GM12872 (cell line): ENCODE measurements around the gene ST8SIA5.

Experiments
- TF ChIP-seq, protein P1 (sequence below): IDR thresholded peaks from 3 replicates; pipeline ENCODE4 v1.5.1; 2011; ENCODE audit warnings: low read depth, mild to moderate bottlenecking, low read length, moderate library complexity; ENCODE audit not compliant: insufficient read depth

The ST8SIA5 gene

DNA sequence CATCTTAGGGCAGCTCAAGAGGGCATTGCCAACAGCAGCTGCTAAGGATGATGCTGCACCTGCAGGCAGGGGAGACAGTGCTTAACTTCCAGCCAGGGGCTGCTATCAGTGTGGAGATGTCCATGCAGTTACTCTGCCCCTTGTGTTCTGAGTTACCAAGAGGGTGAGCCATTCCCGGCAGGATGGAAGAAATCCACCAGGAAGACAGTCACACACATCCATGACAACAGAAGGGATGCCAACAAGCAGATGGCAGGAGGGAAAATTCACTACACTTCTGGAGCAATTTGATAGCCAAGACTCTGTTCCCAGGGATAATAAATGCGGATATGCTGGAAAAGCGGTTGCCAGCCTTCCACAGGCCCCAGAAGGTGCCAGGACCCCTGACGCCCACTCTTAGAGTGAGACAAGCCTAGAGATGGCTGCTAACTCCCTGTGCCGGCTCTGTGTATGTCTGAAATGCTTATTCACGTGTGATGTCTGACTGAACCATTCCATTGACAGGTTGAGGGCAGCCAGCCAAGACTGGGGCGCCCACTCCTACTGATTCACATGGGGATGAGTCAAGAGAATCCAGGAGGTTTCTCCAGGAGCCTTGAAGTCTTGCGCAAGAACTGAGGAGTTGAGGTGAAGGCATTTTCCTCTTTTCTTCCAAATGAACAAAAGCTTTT is 124.3 kb downstream of the ST8SIA5 start:
- TF ChIP-seq, protein P1, sequence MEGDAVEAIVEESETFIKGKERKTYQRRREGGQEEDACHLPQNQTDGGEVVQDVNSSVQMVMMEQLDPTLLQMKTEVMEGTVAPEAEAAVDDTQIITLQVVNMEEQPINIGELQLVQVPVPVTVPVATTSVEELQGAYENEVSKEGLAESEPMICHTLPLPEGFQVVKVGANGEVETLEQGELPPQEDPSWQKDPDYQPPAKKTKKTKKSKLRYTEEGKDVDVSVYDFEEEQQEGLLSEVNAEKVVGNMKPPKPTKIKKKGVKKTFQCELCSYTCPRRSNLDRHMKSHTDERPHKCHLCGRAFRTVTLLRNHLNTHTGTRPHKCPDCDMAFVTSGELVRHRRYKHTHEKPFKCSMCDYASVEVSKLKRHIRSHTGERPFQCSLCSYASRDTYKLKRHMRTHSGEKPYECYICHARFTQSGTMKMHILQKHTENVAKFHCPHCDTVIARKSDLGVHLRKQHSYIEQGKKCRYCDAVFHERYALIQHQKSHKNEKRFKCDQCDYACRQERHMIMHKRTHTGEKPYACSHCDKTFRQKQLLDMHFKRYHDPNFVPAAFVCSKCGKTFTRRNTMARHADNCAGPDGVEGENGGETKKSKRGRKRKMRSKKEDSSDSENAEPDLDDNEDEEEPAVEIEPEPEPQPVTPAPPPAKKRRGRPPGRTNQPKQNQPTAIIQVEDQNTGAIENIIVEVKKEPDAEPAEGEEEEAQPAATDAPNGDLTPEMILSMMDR: no peak

DNA sequence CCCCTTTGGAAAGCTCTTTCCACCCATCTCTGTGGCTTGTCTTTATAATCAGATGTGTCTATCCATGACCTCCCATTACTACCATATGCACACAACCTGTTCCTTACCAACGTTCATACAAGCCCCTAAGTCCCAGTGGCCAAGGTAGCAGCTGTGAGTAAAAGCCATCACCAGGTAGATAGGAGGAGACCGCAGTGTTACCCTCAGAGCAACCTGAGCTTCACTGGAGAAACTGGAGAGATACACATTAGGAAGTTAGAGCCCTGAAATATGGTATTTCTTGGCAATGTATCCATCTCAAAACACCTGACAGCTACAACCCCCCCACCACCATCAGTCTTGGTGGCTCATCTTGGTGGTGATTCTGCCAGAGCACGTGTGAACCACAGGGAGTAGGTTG is 125.9 kb downstream of the ST8SIA5 start:
- TF ChIP-seq, protein P1: no peak

DNA sequence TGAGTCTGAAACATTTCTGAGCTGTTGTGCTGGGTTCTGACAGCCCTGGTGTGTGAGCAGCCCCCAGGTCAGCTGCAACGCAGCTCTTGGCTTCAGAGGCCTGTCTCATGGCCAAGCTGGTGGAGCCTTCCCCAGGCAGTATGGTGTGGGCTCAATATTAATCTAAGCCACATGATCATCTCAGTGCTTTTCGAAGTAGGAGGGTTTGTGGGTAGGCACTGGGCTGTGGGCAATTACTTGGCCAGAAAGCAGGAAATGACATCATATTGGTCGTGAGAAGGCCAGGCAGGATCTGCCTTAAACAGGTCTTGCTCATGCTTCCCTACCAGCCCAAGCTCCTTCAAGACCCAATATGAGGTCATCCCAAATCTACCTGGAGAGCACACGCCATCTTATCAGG is 126.7 kb downstream of the ST8SIA5 start:
- TF ChIP-seq, protein P1: no peak

DNA sequence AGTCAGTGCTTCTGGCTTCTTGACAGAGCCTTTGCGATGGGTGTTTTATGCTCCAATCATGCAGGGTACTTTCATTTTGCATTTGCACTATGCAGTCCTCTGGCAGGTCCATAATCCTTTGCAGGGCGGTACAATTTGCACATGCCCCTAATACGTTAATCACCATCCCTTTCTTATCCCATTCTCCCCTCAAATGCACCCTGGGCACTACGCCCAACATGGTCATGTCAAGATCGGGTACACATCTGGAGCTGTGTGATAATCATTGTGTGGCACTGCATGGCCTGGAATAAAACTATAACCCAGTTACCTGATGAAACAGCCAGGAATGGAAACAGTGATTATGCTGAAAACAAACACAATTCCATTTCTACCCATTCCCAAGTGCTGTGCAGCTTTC is 127.5 kb downstream of the ST8SIA5 start:
- TF ChIP-seq, protein P1: no peak

DNA sequence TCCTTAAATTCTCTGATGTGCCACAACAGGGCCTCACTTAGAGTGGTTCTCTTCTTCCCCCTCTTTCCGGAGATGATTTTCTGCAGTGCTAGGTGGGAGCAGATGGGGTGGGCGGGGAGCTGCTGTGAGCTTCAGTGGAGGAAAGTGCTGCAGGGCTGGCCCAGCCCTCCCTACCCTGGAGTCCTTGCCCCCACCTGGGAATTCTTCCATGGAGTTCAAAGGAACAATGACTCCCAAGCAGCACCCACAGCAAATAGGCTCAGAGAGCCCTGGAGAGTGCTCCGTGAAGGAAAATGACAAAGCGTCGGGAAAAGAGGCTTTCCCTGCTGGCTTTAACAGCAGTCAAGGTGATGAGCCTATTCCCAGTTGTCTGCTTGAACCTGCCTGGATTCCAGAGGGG is 128.6 kb downstream of the ST8SIA5 start:
- TF ChIP-seq, protein P1: no peak

DNA sequence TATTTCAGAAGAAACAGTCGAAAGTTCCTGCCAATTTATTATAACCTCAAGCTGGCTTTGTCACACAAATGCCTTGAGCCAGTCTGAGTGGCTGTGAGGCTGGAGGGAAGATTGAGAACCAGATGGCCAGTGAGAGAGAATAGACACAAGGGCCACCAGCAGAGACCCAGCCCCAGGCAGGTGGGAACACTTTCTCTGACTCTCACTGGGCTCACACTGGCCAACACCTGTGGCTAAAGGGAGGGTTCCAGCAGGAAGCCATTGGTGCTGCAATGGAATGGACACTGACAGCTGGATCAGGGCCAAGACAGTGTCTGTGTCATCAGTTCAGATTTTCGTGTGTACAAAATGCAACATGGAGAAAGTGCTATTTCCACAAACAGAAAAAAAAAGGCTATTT is 129.7 kb downstream of the ST8SIA5 start:
- TF ChIP-seq, protein P1: no peak

DNA sequence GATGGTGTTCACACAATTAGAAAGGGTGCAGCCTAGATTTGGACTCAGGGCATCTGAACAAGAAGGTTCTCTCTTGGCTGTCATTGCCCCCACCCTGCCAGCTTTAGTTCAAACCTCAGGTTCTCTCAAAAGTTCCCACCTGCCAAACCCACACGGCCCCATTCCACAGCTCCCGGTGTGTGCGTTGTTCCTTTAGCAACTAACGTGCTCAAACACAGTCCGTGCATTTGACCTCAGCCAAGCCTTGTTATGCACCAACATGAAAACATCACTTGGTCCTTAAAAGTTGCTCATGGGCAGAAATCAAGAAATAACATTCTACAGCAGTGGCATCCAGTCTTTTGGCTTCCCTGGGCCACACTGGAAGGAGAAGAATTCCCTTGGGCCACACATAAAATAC is 131.8 kb downstream of the ST8SIA5 start:
- TF ChIP-seq, protein P1: no peak

DNA sequence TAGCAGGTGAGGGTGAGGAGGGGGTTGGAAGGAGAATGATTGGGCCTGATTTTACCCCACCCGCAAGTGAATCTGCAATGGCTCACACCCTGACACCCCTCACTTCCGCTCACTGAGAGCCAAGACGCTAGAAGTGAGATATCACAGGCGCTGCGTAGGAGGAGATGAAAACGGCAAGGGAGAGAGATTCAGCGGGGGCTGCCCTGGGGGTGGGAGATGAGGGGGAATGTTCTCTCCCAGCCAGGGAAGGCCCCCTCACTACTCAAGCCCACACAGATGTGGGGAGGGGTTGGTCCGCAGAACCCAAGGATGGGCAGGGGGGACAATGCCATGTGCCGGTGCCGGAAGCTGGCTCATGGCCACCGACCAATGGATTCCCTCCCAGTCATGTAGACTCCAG is 132.7 kb downstream of the ST8SIA5 start:
- TF ChIP-seq, protein P1: no peak
